HepG2 (cell line): Measurements from ENCODE around the gene CRISPLD2. TPM values are rescaled to one million over a fixed set of nuclear protein-coding genes. Genes with fewer than 3 reads are reported as not detected.

Experiments
- AGO2 ChIP-seq: fragments of 200-400 bp; formaldehyde crosslinking; optimal IDR thresholded peaks from 2 replicates; pipeline ENCODE3; 2017; ENCODE audit warnings: mild to moderate bottlenecking, low read depth, low read length, moderate library complexity
- GABPB1 ChIP-seq: IDR thresholded peaks from 2 replicates; pipeline ENCODE4 v1.6.1; 2016; ENCODE audit warnings: mild to moderate bottlenecking, missing genetic modification reagents, moderate library complexity, missing compliant biosample characterization
- SCMH1 ChIP-seq: sonication (generic); formaldehyde crosslinking; IDR thresholded peaks from 2 replicates; pipeline ENCODE4 v1.9.0; 2021; ENCODE audit warnings: missing genetic modification reagents, mild to moderate bottlenecking, borderline replicate concordance
- ZBTB8A ChIP-seq: sonication (generic); formaldehyde crosslinking; IDR thresholded peaks from 2 replicates; pipeline ENCODE4 v1.4.0; 2020; ENCODE audit warnings: mild to moderate bottlenecking, low read depth, missing genetic modification reagents, borderline replicate concordance
- ZNF564 ChIP-seq: sonication (generic); formaldehyde crosslinking; IDR thresholded peaks from 2 replicates; pipeline ENCODE4 v1.8.1; 2023; ENCODE audit warnings: mild to moderate bottlenecking, missing genetic modification reagents
- ZNF646 ChIP-seq: sonication (generic); formaldehyde crosslinking; IDR thresholded peaks from 2 replicates; pipeline ENCODE4 v1.9.0; 2021; ENCODE audit warnings: mild to moderate bottlenecking, missing genetic modification reagents
- ZNF7 ChIP-seq: IDR thresholded peaks from 2 replicates; pipeline ENCODE4 v1.6.1; 2016; ENCODE audit warnings: missing biosample characterization, missing genetic modification reagents
- polyA plus RNA-seq, 8 experiments: library from polyadenylated mRNA; depleted of rRNA in 3 of 8; stranded (reverse) in 7 of 8; unstranded in 1 of 8; fragments of >200 nt; fragmentation: Illumina TruSeq in 4 of 8; extraction: Trizol in 4 of 8; gene quantifications; 2 replicates each; pipeline versions ENCODE4 v1.2.1 to v1.2.3, GENCODE V29; 2011 to 2016; ENCODE audit warnings: low read depth in 4 of 8, missing spikeins in 1 of 8, mixed read lengths in 1 of 8; ENCODE audit not compliant: insufficient read depth in 1 of 8
- total RNA-seq, 5 experiments: library from RNA; depleted of rRNA; stranded (reverse); fragments of >200 nt; fragmentation: Illumina TruSeq; extraction: Trizol; gene quantifications; 2 replicates each; pipeline ENCODE4 v1.2.3, GENCODE V29; 2016; ENCODE audit warnings: low read depth in 1 of 5

Gene CRISPLD2
- total and polyA plus RNA-seq, 2 of the 13 experiments (the other 11 are each of a cell fraction or from before 2014, with no cell fraction given): 0.04 to 0.31 TPM

GRCh38 chr16:84780544-84781376 lies 39.0 kb upstream of the CRISPLD2 start (continued):
- TF ChIP-seq ZNF646: no peak
- no peak for TF ChIP-seq SCMH1 (CRISPR knock-in tag)
- TF ChIP-seq AGO2: peak; percentile 22
- TF ChIP-seq ZBTB8A: no peak
- TF ChIP-seq ZNF564: 0 out of 2 replicates have a peak, but pooled peaks have one; percentile 32
- no peak for TF ChIP-seq ZNF7
- no peak for TF ChIP-seq GABPB1 (CRISPR knock-in tag)
